CD4-positive, alpha-beta T cell (primary cell): ENCODE results near the gene DUSP18. TPM values are rescaled to one million over a fixed set of nuclear protein-coding genes. Genes with fewer than 3 reads are reported as not detected.

Experiments
- ATAC-seq: fragments of 200-7000 bp; cut with Tn5 transposase; one replicate; pipeline ENCODE4 v1.10.0; 2022; ENCODE audit warnings: mild to moderate bottlenecking; ENCODE audit not compliant: poor library complexity
- CTCF ChIA-PET: fragments of 350-600 bp; sonication (Branson Sonifier 250); formaldehyde crosslinking; loops from one replicate; lab custom pipeline; 2021; ENCODE audit warnings: antibody characterized with exemption, inconsistent platforms; lab: Charles Lee
- POLR2A ChIA-PET: fragments of 350-600 bp; sonication (Branson Sonifier 250); formaldehyde crosslinking; loops from one replicate; lab custom pipeline; 2021; ENCODE audit warnings: antibody characterized with exemption, inconsistent platforms; lab: Charles Lee
- DNase-seq, 14 experiments: peaks; one replicate each; pipeline ENCODE4 v3.0.0-alpha.2; 2013 to 2020; ENCODE audit warnings: mixed read lengths in 2 of 14
- H3K27ac ChIP-seq, 2 donors: one replicate each; pipeline versions ENCODE4 v1.5.1 to v1.7.0; 2013; ENCODE audit warnings: low read length in 2 of 2, low read depth in 1 of 2, mild to moderate bottlenecking in 1 of 2
- H3K27me3 ChIP-seq, 2 experiments: 1 replicate in 1 of 2; 2 replicates in 1 of 2; pipeline versions ENCODE4 v1.6.1 to v1.7.0; 2013; ENCODE audit warnings: low read length in 2 of 2, control low read depth in 1 of 2, mild to moderate bottlenecking in 1 of 2, moderate library complexity in 1 of 2; ENCODE audit not compliant: insufficient read depth in 2 of 2, control insufficient read depth in 1 of 2
- H3K36me3 ChIP-seq: one replicate; pipeline ENCODE4 v1.6.1; 2013; ENCODE audit warnings: low read length, control low read depth; ENCODE audit not compliant: insufficient read depth
- H3K4me1 ChIP-seq: one replicate; pipeline ENCODE4 v1.6.1; 2013; ENCODE audit warnings: low read length, control low read depth; ENCODE audit not compliant: insufficient read depth
- H3K4me3 ChIP-seq: one replicate; pipeline ENCODE4 v1.5.1; 2013; ENCODE audit warnings: mild to moderate bottlenecking, low read length, moderate library complexity
- H3K9me3 ChIP-seq, 2 experiments: 1 replicate in 1 of 2; 2 replicates in 1 of 2; pipeline versions ENCODE4 v1.6.1 to v1.7.0; 2013; ENCODE audit warnings: low read length in 2 of 2, mild to moderate bottlenecking in 2 of 2, control low read depth in 1 of 2, moderate library complexity in 1 of 2; ENCODE audit not compliant: control insufficient read depth in 1 of 2, insufficient read depth in 1 of 2
- H3K27ac Mint-ChIP-seq: one replicate; pipeline ENCODE4 v1.8.0; 2020; ENCODE audit warnings: mixed read lengths
- H3K27me3 Mint-ChIP-seq: one replicate; pipeline ENCODE4 v1.8.0; 2021; ENCODE audit warnings: mixed read lengths
- H3K36me3 Mint-ChIP-seq: one replicate; pipeline ENCODE4 v1.8.0; 2021; ENCODE audit warnings: low read depth, mixed read lengths
- H3K4me1 Mint-ChIP-seq: one replicate; pipeline ENCODE4 v1.8.0; 2021; ENCODE audit warnings: low read depth, mixed read lengths
- H3K4me3 Mint-ChIP-seq: one replicate; pipeline ENCODE4 v1.8.0; 2020; ENCODE audit warnings: mild to moderate bottlenecking, mixed read lengths
- H3K9me3 Mint-ChIP-seq: one replicate; pipeline ENCODE4 v1.8.0; 2020; ENCODE audit warnings: mixed read lengths
- intact Hi-C, 2 experiments: fragments of 100-400 bp; cut with DNase I in 1 of 2; cut with micrococcal nuclease in 1 of 2; formaldehyde crosslinking; loops; one replicate each; pipeline versions ENCODE4 v1.15.1 to v1.9.0; 2023 to 2025; cut with DNase I, micrococcal nuclease
- total RNA-seq, 174 experiments: library from RNA in 2 of 174; stranded (reverse) in 2 of 174; gene quantifications; one replicate each; pipeline ENCODE4 v1.2.3 and lab custom pipeline; 2021 to 2026
- TF ChIP-seq, protein P1 (sequence below): fragments of 200-600 bp; IDR thresholded peaks from one replicate; pipeline ENCODE4 v1.8.0; 2022; ENCODE audit warnings: antibody characterized with exemption, mild to moderate bottlenecking

DUSP18 gene
- total RNA-seq, 2 experiments from 2014 or later: 5.7 to 6.2 TPM

DNA sequence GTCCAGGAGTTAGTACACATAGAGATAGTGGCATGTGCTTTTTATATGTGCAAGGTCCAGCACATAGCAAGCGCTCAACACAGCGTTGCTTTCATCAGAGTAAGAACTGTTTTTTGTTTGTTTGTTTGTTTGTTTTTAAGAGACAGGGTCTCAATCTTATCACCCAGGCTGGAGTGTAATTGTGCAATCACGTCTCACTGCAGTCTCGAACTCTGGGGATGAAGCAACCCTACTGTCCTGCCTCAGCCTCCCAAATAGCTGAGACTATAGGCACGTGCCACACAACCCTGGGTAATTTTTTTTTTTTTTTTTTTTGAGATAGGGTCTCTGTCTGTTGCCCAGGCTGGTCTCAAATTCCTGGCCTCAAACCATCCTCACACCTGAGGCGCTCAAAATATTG lies 49.9 kb downstream of the DUSP18 start:
- POLR2A ChIA-PET: no interaction called here
- H3K4me1 ChIP-seq: no peaks in the 10 kb centered on the region
- no peak overlapping the region for H3K4me3 ChIP-seq
- no peaks in the 10 kb centered on the region for H3K9me3 Mint-ChIP-seq
- no peaks in the 10 kb centered on the region for H3K4me1 Mint-ChIP-seq
- H3K36me3 ChIP-seq: no peaks in the 10 kb centered on the region
- TF ChIP-seq, protein P1, sequence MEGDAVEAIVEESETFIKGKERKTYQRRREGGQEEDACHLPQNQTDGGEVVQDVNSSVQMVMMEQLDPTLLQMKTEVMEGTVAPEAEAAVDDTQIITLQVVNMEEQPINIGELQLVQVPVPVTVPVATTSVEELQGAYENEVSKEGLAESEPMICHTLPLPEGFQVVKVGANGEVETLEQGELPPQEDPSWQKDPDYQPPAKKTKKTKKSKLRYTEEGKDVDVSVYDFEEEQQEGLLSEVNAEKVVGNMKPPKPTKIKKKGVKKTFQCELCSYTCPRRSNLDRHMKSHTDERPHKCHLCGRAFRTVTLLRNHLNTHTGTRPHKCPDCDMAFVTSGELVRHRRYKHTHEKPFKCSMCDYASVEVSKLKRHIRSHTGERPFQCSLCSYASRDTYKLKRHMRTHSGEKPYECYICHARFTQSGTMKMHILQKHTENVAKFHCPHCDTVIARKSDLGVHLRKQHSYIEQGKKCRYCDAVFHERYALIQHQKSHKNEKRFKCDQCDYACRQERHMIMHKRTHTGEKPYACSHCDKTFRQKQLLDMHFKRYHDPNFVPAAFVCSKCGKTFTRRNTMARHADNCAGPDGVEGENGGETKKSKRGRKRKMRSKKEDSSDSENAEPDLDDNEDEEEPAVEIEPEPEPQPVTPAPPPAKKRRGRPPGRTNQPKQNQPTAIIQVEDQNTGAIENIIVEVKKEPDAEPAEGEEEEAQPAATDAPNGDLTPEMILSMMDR: no peak
- DNase-seq (no peak), ATAC-seq (no peak)
- H3K27ac ChIP-seq: no peak overlapping the region
- H3K4me3 Mint-ChIP-seq: no peak overlapping the region
- H3K36me3 Mint-ChIP-seq: no peaks in the 10 kb centered on the region
- CTCF ChIA-PET: no interaction called here
- no peak overlapping the region for H3K27ac Mint-ChIP-seq
- no peaks in the 10 kb centered on the region for H3K27me3 Mint-ChIP-seq
- H3K9me3 ChIP-seq: no peaks in the 10 kb centered on the region
- intact Hi-C loops: no loop called here
- no peaks in the 10 kb centered on the region for H3K27me3 ChIP-seq

DNA sequence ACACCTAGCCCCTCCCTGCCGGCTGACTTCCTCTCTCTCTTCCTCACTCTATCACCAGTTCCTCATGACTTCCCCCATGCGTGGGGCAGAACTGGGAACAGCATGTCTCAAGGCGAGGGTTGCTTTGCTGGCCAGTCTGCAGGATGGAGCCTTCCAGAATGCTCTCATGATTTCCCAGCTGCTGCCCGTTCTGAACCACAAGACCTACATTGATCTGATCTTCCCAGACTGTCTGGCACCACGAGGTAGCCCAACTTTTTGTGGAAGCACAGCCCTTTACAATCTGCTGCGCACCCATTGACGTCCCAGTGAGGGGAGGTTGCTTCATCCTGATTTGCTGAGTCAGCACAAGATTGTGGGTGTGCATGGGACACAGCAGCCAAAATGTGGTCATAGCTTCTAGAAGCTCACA lies 52.1 kb downstream of the DUSP18 start:
- CTCF ChIA-PET: no interaction called here
- no peaks in the 10 kb centered on the region for H3K36me3 ChIP-seq

DNA sequence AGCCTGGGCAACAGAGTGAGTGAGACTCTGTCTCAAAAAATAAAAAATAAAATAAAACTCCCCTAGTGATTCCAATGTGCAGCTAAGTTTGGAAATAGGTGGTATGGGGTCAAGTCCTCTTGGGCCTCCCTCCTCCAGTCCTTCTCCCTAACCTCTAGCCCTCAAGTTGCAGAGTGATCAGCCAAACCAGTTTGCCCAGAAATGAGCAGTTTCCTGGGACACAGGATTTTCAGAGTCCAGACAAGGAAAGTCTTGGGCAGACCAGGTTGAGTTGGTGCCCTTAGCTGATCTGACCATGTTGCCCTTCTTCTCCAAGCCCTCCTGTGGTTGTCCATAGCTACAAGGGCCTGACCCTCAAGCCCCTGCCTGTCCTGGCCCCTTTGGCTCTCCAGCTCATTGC lies 52.8 kb downstream of the DUSP18 start:
- no peaks in the 10 kb centered on the region for H3K4me1 Mint-ChIP-seq
- no peaks in the 10 kb centered on the region for H3K9me3 Mint-ChIP-seq
- Histone ChIP-seq H3K27ac (no peak overlapping the region), H3K9me3 (no peaks in the 10 kb centered on the region), H3K4me1 (peaks cover under 1% of the 10 kb centered on the region), H3K27me3 (no peaks in the 10 kb centered on the region), H3K4me3 (no peak overlapping the region), H3K36me3 (no peaks in the 10 kb centered on the region)
- no peaks in the 10 kb centered on the region for H3K36me3 Mint-ChIP-seq
- ATAC-seq (no peak), DNase-seq (no peak)
- ChIA-PET POLR2A (no interaction called here), CTCF (interaction anchor here (1.0 kb wide), 1 partner anchor 9 kb away, joined by 3 read pairs; no protein-coding TSS in a partner anchor)
- TF ChIP-seq, protein P1: no peak
- intact Hi-C loops: no loop called here
- no peaks in the 10 kb centered on the region for H3K27me3 Mint-ChIP-seq
- no peak overlapping the region for H3K4me3 Mint-ChIP-seq
- no peak overlapping the region for H3K27ac Mint-ChIP-seq

More for the DNA sequence above, 52.1 kb downstream of the DUSP18 start:
- TF ChIP-seq, protein P1: no peak
- Histone ChIP-seq H3K4me1 (no peaks in the 10 kb centered on the region), H3K27ac (no peak overlapping the region), H3K9me3 (no peaks in the 10 kb centered on the region), H3K27me3 (no peaks in the 10 kb centered on the region), H3K4me3 (no peak overlapping the region)
- no peaks in the 10 kb centered on the region for H3K36me3 Mint-ChIP-seq
- DNase-seq (no peak), ATAC-seq (no peak)
- no peaks in the 10 kb centered on the region for H3K27me3 Mint-ChIP-seq
- POLR2A ChIA-PET: no interaction called here
- intact Hi-C loops: no loop called here
- no peaks in the 10 kb centered on the region for H3K9me3 Mint-ChIP-seq
- no peaks in the 10 kb centered on the region for H3K4me1 Mint-ChIP-seq
- no peak overlapping the region for H3K27ac Mint-ChIP-seq
- H3K4me3 Mint-ChIP-seq: no peak overlapping the region
